Aorta (tissue), 5 donors: ENCODE results near the gene LENEP. TPM values are rescaled to one million over a fixed set of nuclear protein-coding genes. Genes with fewer than 3 reads are reported as not detected.

Experiments used
- ATAC-seq: fragments of 200-7000 bp; cut with Tn5 transposase; one replicate; pipeline ENCODE4 v1.9.1; 2022; ENCODE audit warnings: moderate library complexity; ENCODE audit not compliant: low FRiP score
- DNase-seq, 2 donors: peaks; one replicate each; pipeline ENCODE4 v3.0.0-alpha.2; 2020
- H3K27ac ChIP-seq, 2 donors: one replicate each; pipeline ENCODE4 v1.5.1; 2013; ENCODE audit warnings: low read length in 2 of 2, mild to moderate bottlenecking in 2 of 2, moderate library complexity in 2 of 2, control low read depth in 1 of 2, inconsistent platforms in 1 of 2, low read depth in 1 of 2
- H3K27me3 ChIP-seq, 2 donors: one replicate each; pipeline ENCODE4 v1.6.1; 2013; ENCODE audit warnings: control low read depth in 1 of 2, low read length in 1 of 2, mild to moderate bottlenecking in 1 of 2, moderate library complexity in 1 of 2; ENCODE audit not compliant: insufficient read depth in 2 of 2, control insufficient read depth in 1 of 2
- H3K36me3 ChIP-seq, 2 donors: one replicate each; pipeline ENCODE4 v1.6.1; 2013; ENCODE audit warnings: control low read depth in 1 of 2, low read length in 1 of 2, mild to moderate bottlenecking in 1 of 2; ENCODE audit not compliant: insufficient read depth in 2 of 2, control insufficient read depth in 1 of 2
- H3K4me1 ChIP-seq, 2 donors: one replicate each; pipeline ENCODE4 v1.6.1; 2013; ENCODE audit warnings: low read length in 2 of 2, control low read depth in 1 of 2, mild to moderate bottlenecking in 1 of 2, moderate library complexity in 1 of 2; ENCODE audit not compliant: insufficient read depth in 2 of 2, control insufficient read depth in 1 of 2
- H3K4me3 ChIP-seq, 2 donors: one replicate each; pipeline ENCODE4 v1.5.1; 2013; ENCODE audit warnings: low read length in 2 of 2, control low read depth in 1 of 2, mild to moderate bottlenecking in 1 of 2
- H3K9me3 ChIP-seq: one replicate; pipeline ENCODE4 v1.6.1; 2013; ENCODE audit warnings: mild to moderate bottlenecking, low read length; ENCODE audit not compliant: control insufficient read depth
- WGBS, 2 donors: extraction: QIAGEN DNeasy Blood & Tissue Kit; methylation state at CpG; one replicate each; pipeline ENCODE4 v1.1.7; 2013; 5-methylcytosine and 5-hydroxymethylcytosine counted together
- intact Hi-C, 2 donors: fragments of 100-400 bp; cut with DNase I; formaldehyde crosslinking; loops; one replicate each; pipeline versions ENCODE4 v1.14.2 to v1.15.0; 2022
- microRNA-seq, 2 donors: library from miRNA; unstranded; fragments of <30 nt; microRNA quantifications; one replicate each; pipeline ENCODE4 v1.2.0, GENCODE V29; 2020
- polyA plus RNA-seq, 2 donors: library from polyadenylated mRNA; stranded (reverse); fragments of 200-250 nt; gene quantifications; one replicate each; pipeline ENCODE4 v1.2.3, GENCODE V29; 2013
- total RNA-seq, 2 donors: library from RNA; stranded (reverse); fragmentation: NEBNext Ultra II Directional; extraction: Animal tissue kit (Norgen Biotek cat#: 25700); gene quantifications; one replicate each; pipeline ENCODE4 v1.2.1, GENCODE V29; 2021
- donor health status: healthy with polysubstance abuse.
- donor health status: Bipolar disorder and iron deficiency.
- donor health status: DM: no; HTN: no; CAD: no.
- donor health status: DM: no; HTN: no; CAD: no.
- donor health status: DM: yes; HTN: yes; CAD: no.

Gene LENEP
- total and polyA plus RNA-seq, 4 donors: not detected

GRCh38 chr1:155042789-155043188 is 49.4 kb downstream of the LENEP start:
- Histone ChIP-seq H3K36me3 (no peaks in the 10 kb centered on the region), H3K4me1 (no peaks in the 10 kb centered on the region), H3K9me3 (no peaks in the 10 kb centered on the region), H3K4me3 (no peak overlapping the region), H3K27ac (no peak overlapping the region), H3K27me3 (no peaks in the 10 kb centered on the region)
- intact Hi-C loops: no loop called here
- 91 to 92% methylated on average over 5 of the region's 5 CpGs for WGBS, 2 donors
- DNase-seq: no peak
- ATAC-seq: no peak

- Histone ChIP-seq H3K27me3 (no peaks in the 10 kb centered on the region), H3K27ac (no peak overlapping the region), H3K4me3 (no peak overlapping the region), H3K4me1 (no peaks in the 10 kb centered on the region), H3K36me3 (no peaks in the 10 kb centered on the region), H3K9me3 (no peaks in the 10 kb centered on the region)
- ATAC-seq: no peak
- intact Hi-C loops: no loop called here
- WGBS, 2 donors: 85 to 87% methylated on average over 12 of the region's 12 CpGs
- DNase-seq: no peak
These were observed 49.9 kb downstream of the LENEP start for GRCh38 chr1:155043301-155043702.

- H3K4me3 ChIP-seq: no peak overlapping the region
- no peaks in the 10 kb centered on the region for H3K36me3 ChIP-seq
- ATAC-seq (no peak), DNase-seq (no peak)
- H3K4me1 ChIP-seq: no peaks in the 10 kb centered on the region
- 65 to 66% methylated on average over 3 of the region's 3 CpGs for WGBS, 2 donors
- no peaks in the 10 kb centered on the region for H3K9me3 ChIP-seq
- no peak overlapping the region for H3K27ac ChIP-seq
- intact Hi-C loops: loop anchor here in 1 of 2 donors (2.0 kb wide), 1 partner anchor 41 kb away; no protein-coding TSS in a partner anchor
- H3K27me3 ChIP-seq: no peaks in the 10 kb centered on the region
These were observed 50.4 kb downstream of the LENEP start for GRCh38 chr1:155043793-155044192.

Small RNA genes within 50 kb of the gene (microRNA-seq; reads per million reads assigned to microRNA genes)
- 0 to 2.0 reads per million in 2 donors for gene MIR4258

Other genes starting within 250 kb of the LENEP start
- 1 to 10 TPM; 3.2 to 4.7 TPM for gene KCNN3, start 123.3 kb upstream of the LENEP start, total RNA-seq
- gene KCNN3, start 123.3 kb upstream of the LENEP start, polyA plus RNA-seq: under 1 TPM; 0.08 to 0.50 TPM
- 10 to 100 TPM; 21.9 to 27.3 TPM for gene PMVK, start 56.9 kb upstream of the LENEP start, total RNA-seq
- 10 to 100 TPM; 40.4 to 52.7 TPM for gene PMVK, start 56.9 kb upstream of the LENEP start, polyA plus RNA-seq
- 100 to 1,000 TPM; 106 to 119 TPM for gene PBXIP1, start 37.5 kb upstream of the LENEP start, total RNA-seq
- gene PBXIP1, start 37.5 kb upstream of the LENEP start, polyA plus RNA-seq: 100 to 1,000 TPM in 1 of 2 donors, 10 to 100 TPM in 1; 95.3 to 169 TPM
- 10 to 100 TPM; 17.3 to 23.6 TPM for gene PYGO2, start 31.8 kb upstream of the LENEP start, total RNA-seq
- 10 to 100 TPM; 11.6 to 16.6 TPM for gene PYGO2, start 31.8 kb upstream of the LENEP start, polyA plus RNA-seq
- gene SHC1, start 22.8 kb upstream of the LENEP start, total RNA-seq: 100 to 1,000 TPM; 165 to 182 TPM
- gene SHC1, start 22.8 kb upstream of the LENEP start, polyA plus RNA-seq: 100 to 1,000 TPM in 1 of 2 donors, 10 to 100 TPM in 1; 39.1 to 179 TPM
- gene CKS1B, start 18.9 kb upstream of the LENEP start, total RNA-seq: 10 to 100 TPM; 19.3 to 25.5 TPM
- gene CKS1B, start 18.9 kb upstream of the LENEP start, polyA plus RNA-seq: 10 to 100 TPM; 38.9 to 58.9 TPM
- gene FLAD1, start 10.2 kb upstream of the LENEP start, total RNA-seq: 10 to 100 TPM; 14.5 to 17.6 TPM
- gene FLAD1, start 10.2 kb upstream of the LENEP start, polyA plus RNA-seq: 10 to 100 TPM; 23.8 to 24.2 TPM
- 10 to 100 TPM; 46.4 to 71.1 TPM for gene ZBTB7B, start 9.2 kb downstream of the LENEP start, total RNA-seq
- gene ZBTB7B, start 9.2 kb downstream of the LENEP start, polyA plus RNA-seq: 10 to 100 TPM; 23.3 to 32.8 TPM
- 1 to 10 TPM in 1 of 2 donors, under 1 TPM in 1; 0.75 to 1.8 TPM for gene DCST2, start 40.2 kb downstream of the LENEP start, total RNA-seq
- 1 to 10 TPM in 1 of 2 donors, under 1 TPM in 1; 0.25 to 5.6 TPM for gene DCST2, start 40.2 kb downstream of the LENEP start, polyA plus RNA-seq
- under 1 TPM in 1 of 2 donors, not detected in 1; 0.26 TPM for gene DCST1, start 40.2 kb downstream of the LENEP start, total RNA-seq
- not detected for gene DCST1, start 40.2 kb downstream of the LENEP start, polyA plus RNA-seq
- 100 to 1,000 TPM; 129 to 180 TPM for gene ADAM15, start 57.7 kb downstream of the LENEP start, total RNA-seq
- gene ADAM15, start 57.7 kb downstream of the LENEP start, polyA plus RNA-seq: 10 to 100 TPM; 17.3 to 89.3 TPM
- 1 to 10 TPM; 3.0 to 5.7 TPM for gene EFNA4, start 70.2 kb downstream of the LENEP start, total RNA-seq
- gene EFNA4, start 70.2 kb downstream of the LENEP start, polyA plus RNA-seq: 1 to 10 TPM; 3.9 to 4.0 TPM
- gene EFNA3, start 85.3 kb downstream of the LENEP start, total RNA-seq: 1 to 10 TPM; 1.8 to 3.2 TPM
- under 1 TPM in 1 of 2 donors, not detected in 1; 0.41 TPM for gene EFNA3, start 85.3 kb downstream of the LENEP start, polyA plus RNA-seq
- 10 to 100 TPM; 18.9 to 49.1 TPM for gene EFNA1, start 134.3 kb downstream of the LENEP start, total RNA-seq
- gene EFNA1, start 134.3 kb downstream of the LENEP start, polyA plus RNA-seq: 10 to 100 TPM in 1 of 2 donors, 1 to 10 TPM in 1; 7.1 to 12.1 TPM
- gene SLC50A1, start 142.3 kb downstream of the LENEP start, total RNA-seq: 10 to 100 TPM; 19.8 to 26.8 TPM
- gene SLC50A1, start 142.3 kb downstream of the LENEP start, polyA plus RNA-seq: 10 to 100 TPM; 22.7 to 28.2 TPM
- 10 to 100 TPM; 42.4 to 52.4 TPM for gene DPM3, start 146.9 kb downstream of the LENEP start, total RNA-seq
- 100 to 1,000 TPM; 162 to 200 TPM for gene DPM3, start 146.9 kb downstream of the LENEP start, polyA plus RNA-seq
- gene KRTCAP2, start 179.7 kb downstream of the LENEP start, total RNA-seq: 100 to 1,000 TPM; 136 to 143 TPM
- 100 to 1,000 TPM; 179 to 255 TPM for gene KRTCAP2, start 179.7 kb downstream of the LENEP start, polyA plus RNA-seq
- 1 to 10 TPM; 1.6 to 3.4 TPM for gene TRIM46, start 180.3 kb downstream of the LENEP start, total RNA-seq
- gene TRIM46, start 180.3 kb downstream of the LENEP start, polyA plus RNA-seq: 1 to 10 TPM in 1 of 2 donors, under 1 TPM in 1; 0.50 to 2.1 TPM
- gene THBS3, start 214.3 kb downstream of the LENEP start, total RNA-seq: 10 to 100 TPM; 58.9 to 97.9 TPM
- 100 to 1,000 TPM in 1 of 2 donors, 10 to 100 TPM in 1; 21.7 to 195 TPM for gene THBS3, start 214.3 kb downstream of the LENEP start, polyA plus RNA-seq
- 10 to 100 TPM; 20.3 to 21.3 TPM for gene MTX1, start 215.1 kb downstream of the LENEP start, total RNA-seq
- 10 to 100 TPM; 26.2 to 52.9 TPM for gene MTX1, start 215.1 kb downstream of the LENEP start, polyA plus RNA-seq